HEK293T (cell line): ENCODE data around the gene ADAM10.

Experiments used
- FOXM1 ChIP-seq: fragments of 450-650 bp; IDR thresholded peaks from 2 replicates; pipeline ENCODE4 v1.6.1; 2017; ENCODE audit warnings: mild to moderate bottlenecking, borderline replicate concordance
- SP1 ChIP-seq: fragments of 450-650 bp; IDR thresholded peaks from 2 replicates; pipeline ENCODE4 v1.6.1; 2017
- TARDBP ChIP-seq: fragments of 450-650 bp; IDR thresholded peaks from 2 replicates; pipeline ENCODE4 v1.6.1; 2016

DNA sequence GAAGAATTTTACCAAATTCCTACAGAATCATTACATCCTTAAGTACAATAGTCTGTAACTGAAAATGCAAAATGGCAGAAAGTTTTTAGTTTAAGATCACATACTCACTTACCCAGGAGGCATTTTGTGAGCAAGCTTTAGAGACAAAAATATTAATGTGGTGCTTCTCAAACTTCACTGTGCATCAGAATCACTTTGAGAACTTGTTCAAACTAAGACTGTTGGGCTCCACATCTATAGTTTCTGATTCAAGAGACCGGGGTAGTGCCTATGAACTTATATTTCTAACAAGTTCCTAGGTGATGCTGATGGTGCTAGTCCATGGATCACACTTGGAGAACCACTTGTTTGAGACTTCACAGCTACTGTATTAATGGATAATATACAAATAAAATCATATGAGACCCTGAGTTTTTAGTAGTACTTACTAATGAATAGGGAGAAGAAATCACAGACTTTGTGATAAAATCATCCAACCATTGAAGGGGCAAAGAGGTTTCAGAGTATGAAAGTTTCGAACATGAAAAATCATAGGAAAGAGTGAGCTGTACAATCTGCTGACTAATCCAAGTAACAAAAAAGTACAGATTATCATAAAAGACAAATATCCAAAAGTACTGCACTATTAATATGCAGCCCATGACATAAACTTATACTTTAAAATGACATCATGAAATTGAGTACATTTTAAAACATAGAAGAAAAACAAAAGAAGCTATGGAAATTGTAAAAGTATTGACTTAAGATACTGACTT is 110.3 kb downstream of the ADAM10 start:
- TF ChIP-seq FOXM1 (no peak), TARDBP (no peak), SP1 (no peak)
